Measurements from ENCODE around the gene TFDP1.
"Not testable (repeated sequence)": the region's sequence is repeated elsewhere in the genome, so short reads cannot be mapped to it uniquely, and the experiment has no call there.

TFDP1 gene

GRCh38 chr13:113551081-113552000 lies 33.2 kb upstream of the TFDP1 start:
- no peak for DNase-seq

- DNase-seq = no peak
Observed at GRCh38 chr13:113552079-113552478, 32.5 kb upstream of the TFDP1 start.

- DNase-seq = peak; percentile 15
Observed at GRCh38 chr13:113552786-113553434, 31.6 kb upstream of the TFDP1 start.

- no peak for DNase-seq
Observed at GRCh38 chr13:113553511-113554332, 30.8 kb upstream of the TFDP1 start.

- no peak for DNase-seq
Observed at GRCh38 chr13:113554333-113554700, 30.2 kb upstream of the TFDP1 start.

- no peak for DNase-seq
Observed at GRCh38 chr13:113555141-113555540, 29.4 kb upstream of the TFDP1 start.

- DNase-seq = no peak
Observed at GRCh38 chr13:113557013-113557412, 27.5 kb upstream of the TFDP1 start.

GRCh38 chr13:113558461-113558860 lies 26.1 kb upstream of the TFDP1 start:
- no peak for DNase-seq

- DNase-seq = no peak
Observed at GRCh38 chr13:113559061-113559460, 25.5 kb upstream of the TFDP1 start.

GRCh38 chr13:113559901-113560644 lies 24.5 kb upstream of the TFDP1 start:
- DNase-seq = no peak

- no peak for DNase-seq
Observed at GRCh38 chr13:113560645-113561416, 23.7 kb upstream of the TFDP1 start.

- no peak for DNase-seq
Observed at GRCh38 chr13:113561417-113562084, 23.0 kb upstream of the TFDP1 start.

GRCh38 chr13:113562085-113562749 lies 22.3 kb upstream of the TFDP1 start:
- peak; percentile 4 for DNase-seq

- no peak for DNase-seq
Observed at GRCh38 chr13:113562844-113563243, 21.7 kb upstream of the TFDP1 start.

GRCh38 chr13:113563511-113563910 lies 21.0 kb upstream of the TFDP1 start:
- DNase-seq = not testable (repeated sequence)

GRCh38 chr13:113564331-113565023 lies 20.1 kb upstream of the TFDP1 start:
- DNase-seq = no peak

- no peak for DNase-seq
Observed at GRCh38 chr13:113565526-113566226, 18.9 kb upstream of the TFDP1 start.

- DNase-seq = no peak
Observed at GRCh38 chr13:113566227-113566561, 18.4 kb upstream of the TFDP1 start.

- DNase-seq = no peak
Observed at GRCh38 chr13:113567681-113568080, 16.9 kb upstream of the TFDP1 start.

- DNase-seq = no peak
Observed at GRCh38 chr13:113573065-113573464, 11.5 kb upstream of the TFDP1 start.
